ENCODE results near the gene HSP90AB1. TPM values are rescaled to one million over a fixed set of nuclear protein-coding genes. Genes with fewer than 3 reads are reported as not detected.

Gene HSP90AB1
- total RNA-seq, 3 donors from 2014 or later (not counting 1 experiment from before 2014, with no cell fraction given): 256 to 372 (median 308) TPM

GRCh38 chr6:44247338-44248302, 719 bp downstream of the HSP90AB1 start:
- Histone ChIP-seq H3K27ac (ENCODE audit: low read length) (peak overlapping the region; percentile 98), H3K4me1 (ENCODE audit: control insufficient read depth, insufficient read depth, low read length) (peaks cover 23% of the 10 kb centered on the region), H3K36me3 (ENCODE audit: control insufficient read depth, insufficient read depth, low read length) (peaks cover 39% of the 10 kb centered on the region), H3K4me3 (ENCODE audit: low read length) (peak overlapping the region; percentile 97), H3K27me3 (ENCODE audit: control insufficient read depth, insufficient read depth, low read length) (no peaks in the 10 kb centered on the region), H3K9me3 (ENCODE audit: control insufficient read depth, insufficient read depth, low read length) (no peaks in the 10 kb centered on the region)
- Mint-ChIP-seq H3K4me1 (peaks cover 38 to 46% of the 10 kb centered on the region in 2 donors), H3K27ac (peak overlapping the region; percentile 99), H3K27me3 (ENCODE audit: low read depth in 2 of 2) (no peaks in the 10 kb centered on the region), H3K36me3 (peaks cover 18% of the 10 kb centered on the region), H3K9me3 (no peaks in the 10 kb centered on the region), H3K4me3 (peak overlapping the region; percentile 100)
- under 1% methylated on average over 45 of the region's 52 CpGs for whole genome bisulfite sequencing (ENCODE audit: insufficient coverage)
- DNase-seq: peak; percentile 92 to 94
- intact Hi-C loops (cut with micrococcal nuclease): loop anchor here (1.0 to 5.0 kb wide), 4 partner anchors 10 to 1075 kb away; partner anchors contain the start of genes NFKBIE, SLC35B2 and SRF
- ATAC-seq: peak; percentile 64 to 87 (median 75)
- TF ChIP-seq CTCF (IDR thresholded peaks at IDR 0.05): no peak

- peaks cover 23% of the 10 kb centered on the region for H3K4me1 ChIP-seq (ENCODE audit: control insufficient read depth, insufficient read depth, low read length)
- peak in 1 of 2 donors; percentile 8 for DNase-seq
- H3K9me3 Mint-ChIP-seq: no peaks in the 10 kb centered on the region
- intact Hi-C loops (cut with micrococcal nuclease): loop anchor here (5.0 kb wide), 1 partner anchor 1076 kb away; the partner anchor contains the start of gene SRF
- H3K4me3 Mint-ChIP-seq: peak overlapping the region; percentile 100
- H3K27ac Mint-ChIP-seq: peak overlapping the region; percentile 99
- ATAC-seq: no peak
- H3K27ac ChIP-seq (ENCODE audit: low read length): peak overlapping the region; percentile 98
- H3K36me3 ChIP-seq (ENCODE audit: control insufficient read depth, insufficient read depth, low read length): peaks cover 49% of the 10 kb centered on the region
- no peak for TF ChIP-seq CTCF (IDR thresholded peaks at IDR 0.05)
- no peaks in the 10 kb centered on the region for H3K27me3 ChIP-seq (ENCODE audit: control insufficient read depth, insufficient read depth, low read length)
- H3K36me3 Mint-ChIP-seq: peaks cover 18% of the 10 kb centered on the region
- WGBS (ENCODE audit: insufficient coverage): no CpG with 5 or more reads among the region's 1 CpG
- no peaks in the 10 kb centered on the region for H3K9me3 ChIP-seq (ENCODE audit: control insufficient read depth, insufficient read depth, low read length)
- H3K27me3 Mint-ChIP-seq (ENCODE audit: low read depth in 2 of 2): no peaks in the 10 kb centered on the region
- H3K4me3 ChIP-seq (ENCODE audit: low read length): peak overlapping the region; percentile 97
- peaks cover 43 to 54% of the 10 kb centered on the region in 2 donors for H3K4me1 Mint-ChIP-seq
Observed at GRCh38 chr6:44248579-44248978, 1.7 kb downstream of the HSP90AB1 start.

GRCh38 chr6:44249082-44249748, 2.3 kb downstream of the HSP90AB1 start:
- H3K27ac Mint-ChIP-seq: peak overlapping the region; percentile 99
- no peaks in the 10 kb centered on the region for H3K9me3 Mint-ChIP-seq
- H3K4me1 Mint-ChIP-seq: peaks cover 44 to 60% of the 10 kb centered on the region in 2 donors
- TF ChIP-seq CTCF (IDR thresholded peaks at IDR 0.05): no peak
- peak in 1 of 2 donors; percentile 15 for DNase-seq
- ATAC-seq: no peak
- Histone ChIP-seq H3K4me3 (ENCODE audit: low read length) (no peak overlapping the region), H3K4me1 (ENCODE audit: control insufficient read depth, insufficient read depth, low read length) (peaks cover 23% of the 10 kb centered on the region), H3K9me3 (ENCODE audit: control insufficient read depth, insufficient read depth, low read length) (no peaks in the 10 kb centered on the region), H3K27ac (ENCODE audit: low read length) (no peak overlapping the region), H3K27me3 (ENCODE audit: control insufficient read depth, insufficient read depth, low read length) (no peaks in the 10 kb centered on the region), H3K36me3 (ENCODE audit: control insufficient read depth, insufficient read depth, low read length) (peaks cover 55% of the 10 kb centered on the region)
- intact Hi-C loops (cut with micrococcal nuclease): loop anchor here (5.0 kb wide), 1 partner anchor 1077 kb away; the partner anchor contains the start of gene SRF
- 78% methylated on average over 9 of the region's 9 CpGs for WGBS (ENCODE audit: insufficient coverage)
- peaks cover 18% of the 10 kb centered on the region for H3K36me3 Mint-ChIP-seq
- H3K27me3 Mint-ChIP-seq (ENCODE audit: low read depth in 2 of 2): no peaks in the 10 kb centered on the region
- H3K4me3 Mint-ChIP-seq: peak overlapping the region; percentile 100

Measured in natural killer cell (primary cell).